Eye (tissue), 1 donor: ENCODE measurements around the gene JADE1.

Experiments used
- DNase-seq: peaks from one replicate; pipeline ENCODE4 v3.0.0-alpha.2; 2015

Gene JADE1

DNA sequence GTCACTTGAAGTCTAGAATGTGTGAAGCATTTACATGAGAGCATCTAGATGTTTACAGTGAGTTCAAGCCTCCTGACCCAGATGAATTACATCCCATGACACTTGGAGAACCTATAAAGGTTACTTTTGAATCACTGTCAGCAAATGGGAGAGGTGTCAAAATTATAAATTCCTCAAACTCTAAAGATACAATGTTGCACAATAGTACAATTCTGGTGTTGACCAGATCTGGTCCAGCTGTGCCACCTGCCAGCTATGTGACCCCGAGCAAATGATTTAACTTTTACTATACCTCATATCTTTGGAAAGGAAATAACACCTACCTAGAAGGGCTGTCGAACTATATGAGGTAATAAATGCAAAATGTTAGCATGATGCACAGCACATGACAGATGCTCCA is 69.8 kb downstream of the JADE1 start:
- no peak for DNase-seq

DNA sequence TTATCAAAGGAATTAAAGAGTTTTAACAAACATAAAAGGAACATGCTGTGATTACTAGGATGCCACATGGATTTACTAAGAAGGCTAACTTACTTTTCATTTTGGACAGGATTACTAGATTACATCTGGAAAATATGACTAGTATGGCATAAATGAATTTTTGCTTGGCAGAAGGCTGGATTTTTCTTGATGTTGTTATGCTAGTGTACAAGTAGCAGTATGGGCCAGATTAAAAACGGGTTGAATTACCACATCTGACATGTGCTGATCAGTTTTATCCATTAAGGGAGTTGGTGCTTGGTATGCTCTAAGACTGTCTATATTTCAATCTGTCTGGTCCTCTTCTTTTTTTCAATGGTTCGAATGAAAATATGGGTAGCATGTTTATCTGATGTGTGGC is 70.5 kb downstream of the JADE1 start:
- no peak for DNase-seq

DNA sequence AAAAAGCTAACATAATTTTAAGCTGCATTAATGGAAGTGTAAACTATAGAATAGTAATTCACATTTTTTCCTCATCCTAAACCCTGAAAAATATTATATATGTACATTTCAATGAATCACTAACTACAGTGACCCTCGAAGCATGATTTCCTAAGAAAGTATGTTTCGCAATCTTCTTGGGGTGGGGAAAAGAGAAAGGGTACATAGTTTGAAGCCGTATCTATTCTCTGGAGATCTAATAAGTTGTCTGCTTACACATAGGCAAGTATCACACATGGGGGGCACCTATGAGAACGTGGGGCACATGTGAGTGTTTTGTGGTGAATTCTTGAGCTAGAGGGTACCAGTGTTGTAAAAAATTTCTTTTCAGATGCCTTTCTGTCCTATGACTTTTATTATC is 71.2 kb downstream of the JADE1 start:
- no peak for DNase-seq

DNA sequence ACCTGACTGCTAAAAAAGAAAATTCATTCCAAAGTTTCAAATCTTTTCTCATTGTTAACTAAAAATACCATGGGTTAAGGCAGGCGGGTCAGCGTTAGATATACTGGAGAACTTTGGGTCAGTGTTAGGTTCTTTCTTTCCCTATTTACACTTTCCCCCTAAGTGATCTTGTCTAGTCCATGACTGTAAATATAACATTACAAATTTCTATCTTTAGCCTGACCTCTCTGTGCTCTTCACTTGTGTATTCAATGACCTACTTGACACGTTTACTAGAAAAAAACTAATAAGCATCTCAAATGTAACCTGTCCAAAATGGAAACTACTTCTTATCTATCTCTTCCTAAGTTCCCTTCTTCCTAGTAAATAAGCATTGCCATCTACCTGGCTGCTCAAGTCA is 95.3 kb downstream of the JADE1 start:
- DNase-seq = no peak

DNA sequence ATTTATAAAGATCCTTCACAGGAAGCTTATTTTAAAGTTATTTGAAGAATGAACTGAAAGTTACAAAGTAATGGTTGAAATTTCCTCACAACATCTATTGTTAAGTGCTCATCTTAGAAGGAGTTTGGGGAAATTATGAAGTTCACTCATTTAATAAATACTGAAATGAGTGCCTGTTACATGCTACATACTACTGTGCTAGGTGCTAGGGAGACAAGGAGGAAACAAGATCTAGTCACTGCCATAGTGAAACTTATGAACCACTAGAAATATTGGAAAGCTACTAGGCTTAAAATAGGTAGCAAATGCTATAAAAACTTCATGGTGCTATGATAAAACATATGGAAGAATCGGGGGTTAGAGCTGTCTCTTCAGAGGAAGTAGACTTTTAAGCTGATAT is 97.1 kb downstream of the JADE1 start:
- DNase-seq = no peak

DNA sequence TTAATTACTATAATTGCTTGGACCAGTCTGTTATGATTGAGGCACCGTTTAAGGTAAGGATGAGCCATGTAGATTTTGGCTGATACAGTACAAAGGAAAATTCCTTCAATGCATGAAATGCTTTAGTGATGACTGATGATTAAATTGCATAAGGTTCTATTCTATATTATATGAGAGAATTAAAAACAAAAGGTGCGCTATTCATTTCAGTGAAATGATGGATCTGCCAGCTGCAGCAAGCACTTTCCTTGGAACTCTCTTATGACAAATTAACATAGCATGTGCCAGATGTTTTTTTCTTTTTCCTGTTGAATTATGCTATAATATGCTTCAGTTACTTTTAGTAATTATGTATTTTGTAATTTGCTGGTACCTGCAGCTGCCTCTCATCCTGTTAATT is 98.5 kb downstream of the JADE1 start:
- no peak for DNase-seq

DNA sequence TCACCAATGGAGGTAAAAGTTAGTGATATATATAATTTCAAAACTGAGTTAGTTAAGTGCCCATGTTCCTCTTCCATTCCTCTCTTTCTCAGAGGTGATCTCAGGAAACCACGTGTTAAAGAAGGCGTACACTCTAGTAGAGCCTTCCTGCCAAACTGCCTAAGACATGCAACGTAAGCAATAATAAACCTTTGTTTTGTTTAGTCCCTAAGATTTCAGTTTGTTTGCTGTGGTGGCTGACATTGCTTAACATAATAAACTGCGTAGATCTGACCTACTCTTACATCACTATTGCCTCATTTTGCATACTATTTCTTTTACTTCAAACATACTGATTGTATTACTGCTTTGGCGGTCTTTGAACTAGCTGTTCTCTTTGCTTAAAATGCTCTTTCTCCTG is 99.2 kb downstream of the JADE1 start:
- DNase-seq = no peak

DNA sequence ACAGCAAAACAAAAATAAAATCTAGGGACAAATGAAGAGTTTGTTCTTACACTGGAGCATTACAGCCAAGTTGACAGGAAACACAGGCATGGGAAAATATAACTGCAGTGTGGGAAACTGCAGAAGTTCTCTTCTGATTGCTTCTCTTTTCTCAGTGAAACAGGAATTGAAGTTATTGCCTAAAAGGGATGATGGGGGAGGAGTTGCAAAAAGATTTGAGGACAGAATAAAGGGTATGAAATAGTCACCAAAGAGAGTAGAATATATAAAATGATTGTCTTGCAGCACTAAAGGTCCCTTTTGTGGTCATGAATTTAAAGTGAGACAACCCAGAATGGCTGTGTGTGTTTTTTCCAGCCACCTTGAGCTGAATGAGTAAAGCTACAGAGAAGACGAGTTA is 103.7 kb downstream of the JADE1 start:
- no peak for DNase-seq

DNA sequence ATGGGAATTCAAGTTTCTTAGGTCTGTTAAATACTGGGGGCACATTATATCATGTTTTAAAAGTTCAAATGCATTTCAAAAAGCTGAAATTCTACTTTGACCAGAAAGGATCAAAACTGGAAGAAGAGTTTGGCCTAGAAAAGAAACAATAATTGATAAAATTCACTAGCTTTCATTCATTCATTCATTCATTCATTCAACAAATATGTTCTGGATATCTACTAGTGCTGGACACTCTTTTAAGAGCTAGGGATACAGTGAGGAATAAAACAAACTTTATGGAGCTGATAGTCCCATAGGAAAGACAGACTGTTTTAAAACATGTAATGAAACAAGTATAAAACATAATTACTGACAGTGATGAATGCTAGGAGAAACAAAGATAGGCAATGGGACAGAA is 106.0 kb downstream of the JADE1 start:
- DNase-seq = no peak

DNA sequence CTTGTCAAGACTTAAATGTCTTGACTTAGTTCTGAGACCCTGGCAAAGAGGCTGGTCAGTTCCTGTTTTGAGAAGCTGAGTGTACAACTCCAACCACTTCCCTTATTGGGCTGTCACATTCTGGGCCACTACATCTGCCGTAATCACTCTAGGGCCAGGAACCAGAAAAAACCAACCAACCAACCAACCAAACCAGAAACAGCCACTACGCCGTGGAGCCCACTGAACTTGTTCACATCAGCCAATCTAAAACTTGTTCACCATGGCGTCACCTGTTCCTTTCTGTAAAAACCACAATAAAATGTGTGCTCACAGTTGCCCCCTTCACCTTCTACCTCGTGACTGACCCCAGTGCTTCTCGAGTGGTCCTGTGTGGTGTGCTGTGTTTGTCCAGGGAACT is 107.3 kb downstream of the JADE1 start:
- DNase-seq = no peak

DNA sequence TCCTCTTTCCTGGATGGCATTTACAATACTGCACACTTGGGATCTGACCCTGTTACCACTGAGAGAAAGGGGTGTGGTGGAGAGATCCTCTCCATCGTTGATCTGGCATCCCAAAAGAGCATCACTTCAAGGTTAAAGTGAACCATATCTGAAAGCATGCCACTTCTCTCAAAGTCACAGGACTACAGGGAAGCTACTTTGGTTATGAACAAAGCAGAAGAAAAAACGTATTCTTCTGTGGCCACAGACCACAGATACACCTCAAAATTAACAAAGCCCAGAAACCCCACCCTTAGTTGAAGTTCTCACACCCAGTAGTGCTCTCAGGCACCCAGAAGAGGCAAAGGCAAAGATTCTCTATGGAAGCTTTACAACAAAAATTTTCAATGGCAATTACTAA is 108.3 kb downstream of the JADE1 start:
- no peak for DNase-seq

DNA sequence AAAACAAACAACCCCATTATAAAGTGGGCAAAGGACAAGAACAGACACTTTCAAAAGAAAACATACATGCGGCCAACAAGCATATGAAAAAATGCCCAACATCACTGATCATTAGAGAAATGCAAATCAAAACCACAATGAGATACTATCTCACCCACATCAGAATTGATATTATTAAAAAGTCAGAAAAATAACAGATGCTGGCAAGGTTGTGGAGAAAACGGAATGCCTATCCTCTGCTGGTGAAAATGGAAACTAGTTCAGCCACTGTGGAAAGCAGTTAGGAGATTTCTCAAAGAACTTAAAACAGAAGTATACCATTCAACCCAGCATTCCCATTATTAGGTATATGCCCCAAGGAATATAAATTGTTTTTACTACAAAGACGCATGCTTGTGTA is 112.5 kb downstream of the JADE1 start:
- DNase-seq = no peak
